HEK293 (cell line): ENCODE measurements around the gene FLRT3.

ENCODE experiments used
- CTCF ChIA-PET: fragments of 350-600 bp; formaldehyde crosslinking; extraction: SDS; loops from one replicate; lab custom pipeline; 2021; ENCODE audit warnings: antibody characterized with exemption; lab: Yijun Ruan, JAX
- POLR2A ChIA-PET: fragments of 300-600 bp; formaldehyde crosslinking; extraction: SDS; loops from one replicate; lab custom pipeline; 2020; ENCODE audit warnings: antibody characterized with exemption, inconsistent platforms; lab: Yijun Ruan, JAX
- H3K27ac ChIP-seq: fragments of 200-500 bp; sonication (Bioruptor generic); 2 replicates; pipeline ENCODE4 v1.5.1; 2014; ENCODE audit warnings: low read depth, low read length, control low read depth, inconsistent platforms; ENCODE audit errors: extremely low read depth
- H3K36me3 ChIP-seq, 2 experiments: fragments of 200-500 bp in 1 of 2; sonication (Bioruptor generic) in 1 of 2; 1 replicate in 1 of 2; 2 replicates in 1 of 2; pipeline ENCODE4 v1.5.1; 2014 to 2017; ENCODE audit warnings: inconsistent platforms in 2 of 2, low read length in 2 of 2; ENCODE audit not compliant: control insufficient read depth in 2 of 2, insufficient read depth in 1 of 2
- H3K4me1 ChIP-seq: fragments of 200-500 bp; sonication (Bioruptor generic); 2 replicates; pipeline ENCODE4 v1.5.1; 2014; ENCODE audit warnings: mild to moderate bottlenecking, low read length, inconsistent platforms; ENCODE audit not compliant: control insufficient read depth, insufficient read depth
- H3K4me3 ChIP-seq: 2 replicates; pipeline ENCODE4 v1.5.1; 2011; ENCODE audit warnings: low read depth, mild to moderate bottlenecking, control low read depth, low read length, moderate library complexity
- H3K9me3 ChIP-seq: fragments of 200-500 bp; sonication (Bioruptor generic); 2 replicates; pipeline ENCODE4 v1.5.1; 2014; ENCODE audit warnings: low read depth, low read length, inconsistent platforms; ENCODE audit not compliant: control insufficient read depth, insufficient read depth
- GFI1B ChIP-seq: fragments of 450-650 bp; formaldehyde crosslinking; IDR thresholded peaks from 2 replicates; pipeline ENCODE4 v1.5.1; 2016; ENCODE audit warnings: missing biosample characterization, missing genetic modification characterization
- HOXD13 ChIP-seq: sonication (generic); formaldehyde crosslinking; IDR thresholded peaks from 2 replicates; pipeline ENCODE4 v1.8.0; 2022; ENCODE audit warnings: missing genetic modification reagents, borderline replicate concordance
- IKZF3 ChIP-seq: fragments of 450-650 bp; IDR thresholded peaks from 2 replicates; pipeline ENCODE4 v1.5.0; 2018; ENCODE audit warnings: missing biosample characterization, mild to moderate bottlenecking, missing genetic modification characterization, moderate library complexity
- RBAK ChIP-seq: fragments of 450-650 bp; formaldehyde crosslinking; IDR thresholded peaks from 2 replicates; pipeline ENCODE4 v1.5.1; 2016; ENCODE audit warnings: missing biosample characterization, missing genetic modification characterization
- SCRT1 ChIP-seq: fragments of 450-650 bp; formaldehyde crosslinking; IDR thresholded peaks from 2 replicates; pipeline ENCODE4 v1.5.1; 2016; ENCODE audit warnings: missing biosample characterization, missing genetic modification characterization, borderline replicate concordance
- SCRT2 ChIP-seq: fragments of 450-650 bp; formaldehyde crosslinking; IDR thresholded peaks from 2 replicates; pipeline ENCODE4 v1.5.1; 2016; ENCODE audit warnings: missing biosample characterization, missing genetic modification characterization
- ZBTB48 ChIP-seq: fragments of 450-650 bp; formaldehyde crosslinking; IDR thresholded peaks from 2 replicates; pipeline ENCODE4 v1.5.1; 2016; ENCODE audit warnings: missing biosample characterization, missing genetic modification characterization
- ZFP41 ChIP-seq: fragments of 450-650 bp; formaldehyde crosslinking; IDR thresholded peaks from 2 replicates; pipeline ENCODE4 v1.5.1; 2016; ENCODE audit warnings: missing biosample characterization, missing genetic modification characterization, borderline replicate concordance
- ZNF138 ChIP-seq: fragments of 450-650 bp; formaldehyde crosslinking; IDR thresholded peaks from 2 replicates; pipeline ENCODE4 v1.5.1; 2016; ENCODE audit warnings: missing biosample characterization, missing genetic modification characterization, borderline replicate concordance
- ZNF157 ChIP-seq: fragments of 450-650 bp; formaldehyde crosslinking; IDR thresholded peaks from 2 replicates; pipeline ENCODE4 v1.5.1; 2016; ENCODE audit warnings: missing biosample characterization, missing genetic modification characterization
- ZNF266 ChIP-seq: fragments of 450-650 bp; formaldehyde crosslinking; IDR thresholded peaks from 2 replicates; pipeline ENCODE4 v1.5.1; 2016; ENCODE audit warnings: missing biosample characterization, missing genetic modification characterization, low read depth
- ZNF394 ChIP-seq: fragments of 450-650 bp; formaldehyde crosslinking; IDR thresholded peaks from 2 replicates; pipeline ENCODE4 v1.5.1; 2016; ENCODE audit warnings: missing biosample characterization, missing genetic modification characterization, mild to moderate bottlenecking, moderate library complexity, borderline replicate concordance
- ZNF404 ChIP-seq: fragments of 450-650 bp; formaldehyde crosslinking; IDR thresholded peaks from 2 replicates; pipeline ENCODE4 v1.5.1; 2017; ENCODE audit warnings: missing biosample characterization, missing genetic modification characterization
- ZNF585B ChIP-seq: fragments of 450-650 bp; formaldehyde crosslinking; IDR thresholded peaks from 2 replicates; pipeline ENCODE4 v1.5.1; 2016; ENCODE audit warnings: missing biosample characterization, missing genetic modification characterization
- ZXDB ChIP-seq: fragments of 450-650 bp; formaldehyde crosslinking; IDR thresholded peaks from 2 replicates; pipeline ENCODE4 v1.5.1; 2016; ENCODE audit warnings: missing biosample characterization, missing genetic modification characterization
- TF ChIP-seq, protein P1 (sequence below): fragments of 450-650 bp; formaldehyde crosslinking; IDR thresholded peaks from 2 replicates; pipeline ENCODE4 v1.5.1; 2016; ENCODE audit warnings: missing biosample characterization, missing genetic modification characterization
- TF ChIP-seq, protein P2 (sequence below): fragments of 450-650 bp; IDR thresholded peaks from 2 replicates; pipeline ENCODE4 v1.5.1; 2018; ENCODE audit warnings: missing biosample characterization, mild to moderate bottlenecking, missing genetic modification characterization
- TF ChIP-seq, protein P3 (sequence below): fragments of 450-650 bp; formaldehyde crosslinking; IDR thresholded peaks from 2 replicates; pipeline ENCODE4 v1.5.1; 2017; ENCODE audit warnings: missing biosample characterization, mild to moderate bottlenecking, missing genetic modification characterization, moderate library complexity
- TF ChIP-seq, protein P4 (sequence below): fragments of 450-650 bp; formaldehyde crosslinking; conservative IDR thresholded peaks from 2 replicates; pipeline ENCODE4 v1.5.1; 2016; ENCODE audit warnings: low read depth, missing biosample characterization, missing genetic modification characterization

The FLRT3 gene

DNA sequence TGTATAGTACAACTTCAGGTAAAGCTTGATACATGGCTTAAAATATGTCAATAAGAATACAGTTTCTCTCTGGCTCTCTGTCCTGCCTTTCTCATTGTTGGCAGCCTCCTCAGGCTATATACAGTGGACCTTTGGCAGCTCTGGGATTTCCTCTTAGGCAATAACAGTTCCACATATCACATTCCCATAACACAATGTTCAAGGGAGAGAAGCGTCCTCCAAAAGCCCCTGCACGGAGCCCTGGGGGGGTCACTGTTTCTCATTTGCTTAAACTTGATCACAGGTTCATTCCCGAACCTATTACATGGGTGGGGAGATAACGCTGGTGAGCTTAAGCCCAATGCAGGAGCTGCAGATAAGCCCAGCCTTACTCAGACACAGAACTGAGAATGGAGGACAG, 4.4 kb upstream of the FLRT3 start:
- TF ChIP-seq ZFP41 (tag by site-specific recombination) (no peak), GFI1B (no peak), RBAK (tag by site-specific recombination) (no peak), ZNF138 (tag by site-specific recombination) (no peak), ZBTB48 (tag by site-specific recombination) (no peak), ZXDB (tag by site-specific recombination) (no peak), SCRT2 (no peak), ZNF585B (tag by site-specific recombination) (no peak), SCRT1 (tag by site-specific recombination) (no peak), ZNF266 (tag by site-specific recombination) (no peak), IKZF3 (tag by site-specific recombination) (no peak), HOXD13 (CRISPR knock-in tag) (no peak), ZNF157 (tag by site-specific recombination) (no peak)
- TF ChIP-seq, protein P1, sequence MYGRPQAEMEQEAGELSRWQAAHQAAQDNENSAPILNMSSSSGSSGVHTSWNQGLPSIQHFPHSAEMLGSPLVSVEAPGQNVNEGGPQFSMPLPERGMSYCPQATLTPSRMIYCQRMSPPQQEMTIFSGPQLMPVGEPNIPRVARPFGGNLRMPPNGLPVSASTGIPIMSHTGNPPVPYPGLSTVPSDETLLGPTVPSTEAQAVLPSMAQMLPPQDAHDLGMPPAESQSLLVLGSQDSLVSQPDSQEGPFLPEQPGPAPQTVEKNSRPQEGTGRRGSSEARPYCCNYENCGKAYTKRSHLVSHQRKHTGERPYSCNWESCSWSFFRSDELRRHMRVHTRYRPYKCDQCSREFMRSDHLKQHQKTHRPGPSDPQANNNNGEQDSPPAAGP (tag by site-specific recombination): no peak
- TF ChIP-seq, protein P2, sequence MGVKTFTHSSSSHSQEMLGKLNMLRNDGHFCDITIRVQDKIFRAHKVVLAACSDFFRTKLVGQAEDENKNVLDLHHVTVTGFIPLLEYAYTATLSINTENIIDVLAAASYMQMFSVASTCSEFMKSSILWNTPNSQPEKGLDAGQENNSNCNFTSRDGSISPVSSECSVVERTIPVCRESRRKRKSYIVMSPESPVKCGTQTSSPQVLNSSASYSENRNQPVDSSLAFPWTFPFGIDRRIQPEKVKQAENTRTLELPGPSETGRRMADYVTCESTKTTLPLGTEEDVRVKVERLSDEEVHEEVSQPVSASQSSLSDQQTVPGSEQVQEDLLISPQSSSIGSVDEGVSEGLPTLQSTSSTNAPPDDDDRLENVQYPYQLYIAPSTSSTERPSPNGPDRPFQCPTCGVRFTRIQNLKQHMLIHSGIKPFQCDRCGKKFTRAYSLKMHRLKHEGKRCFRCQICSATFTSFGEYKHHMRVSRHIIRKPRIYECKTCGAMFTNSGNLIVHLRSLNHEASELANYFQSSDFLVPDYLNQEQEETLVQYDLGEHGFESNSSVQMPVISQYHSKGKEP: no peak
- TF ChIP-seq, protein P3, sequence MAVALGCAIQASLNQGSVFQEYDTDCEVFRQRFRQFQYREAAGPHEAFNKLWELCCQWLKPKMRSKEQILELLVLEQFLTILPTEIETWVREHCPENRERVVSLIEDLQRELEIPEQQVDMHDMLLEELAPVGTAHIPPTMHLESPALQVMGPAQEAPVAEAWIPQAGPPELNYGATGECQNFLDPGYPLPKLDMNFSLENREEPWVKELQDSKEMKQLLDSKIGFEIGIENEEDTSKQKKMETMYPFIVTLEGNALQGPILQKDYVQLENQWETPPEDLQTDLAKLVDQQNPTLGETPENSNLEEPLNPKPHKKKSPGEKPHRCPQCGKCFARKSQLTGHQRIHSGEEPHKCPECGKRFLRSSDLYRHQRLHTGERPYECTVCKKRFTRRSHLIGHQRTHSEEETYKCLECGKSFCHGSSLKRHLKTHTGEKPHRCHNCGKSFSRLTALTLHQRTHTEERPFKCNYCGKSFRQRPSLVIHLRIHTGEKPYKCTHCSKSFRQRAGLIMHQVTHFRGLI (tag by site-specific recombination): no peak
- TF ChIP-seq, protein P4, sequence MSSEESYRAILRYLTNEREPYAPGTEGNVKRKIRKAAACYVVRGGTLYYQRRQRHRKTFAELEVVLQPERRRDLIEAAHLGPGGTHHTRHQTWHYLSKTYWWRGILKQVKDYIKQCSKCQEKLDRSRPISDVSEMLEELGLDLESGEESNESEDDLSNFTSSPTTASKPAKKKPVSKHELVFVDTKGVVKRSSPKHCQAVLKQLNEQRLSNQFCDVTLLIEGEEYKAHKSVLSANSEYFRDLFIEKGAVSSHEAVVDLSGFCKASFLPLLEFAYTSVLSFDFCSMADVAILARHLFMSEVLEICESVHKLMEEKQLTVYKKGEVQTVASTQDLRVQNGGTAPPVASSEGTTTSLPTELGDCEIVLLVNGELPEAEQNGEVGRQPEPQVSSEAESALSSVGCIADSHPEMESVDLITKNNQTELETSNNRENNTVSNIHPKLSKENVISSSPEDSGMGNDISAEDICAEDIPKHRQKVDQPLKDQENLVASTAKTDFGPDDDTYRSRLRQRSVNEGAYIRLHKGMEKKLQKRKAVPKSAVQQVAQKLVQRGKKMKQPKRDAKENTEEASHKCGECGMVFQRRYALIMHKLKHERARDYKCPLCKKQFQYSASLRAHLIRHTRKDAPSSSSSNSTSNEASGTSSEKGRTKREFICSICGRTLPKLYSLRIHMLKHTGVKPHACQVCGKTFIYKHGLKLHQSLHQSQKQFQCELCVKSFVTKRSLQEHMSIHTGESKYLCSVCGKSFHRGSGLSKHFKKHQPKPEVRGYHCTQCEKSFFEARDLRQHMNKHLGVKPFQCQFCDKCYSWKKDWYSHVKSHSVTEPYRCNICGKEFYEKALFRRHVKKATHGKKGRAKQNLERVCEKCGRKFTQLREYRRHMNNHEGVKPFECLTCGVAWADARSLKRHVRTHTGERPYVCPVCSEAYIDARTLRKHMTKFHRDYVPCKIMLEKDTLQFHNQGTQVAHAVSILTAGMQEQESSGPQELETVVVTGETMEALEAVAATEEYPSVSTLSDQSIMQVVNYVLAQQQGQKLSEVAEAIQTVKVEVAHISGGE: no peak

DNA sequence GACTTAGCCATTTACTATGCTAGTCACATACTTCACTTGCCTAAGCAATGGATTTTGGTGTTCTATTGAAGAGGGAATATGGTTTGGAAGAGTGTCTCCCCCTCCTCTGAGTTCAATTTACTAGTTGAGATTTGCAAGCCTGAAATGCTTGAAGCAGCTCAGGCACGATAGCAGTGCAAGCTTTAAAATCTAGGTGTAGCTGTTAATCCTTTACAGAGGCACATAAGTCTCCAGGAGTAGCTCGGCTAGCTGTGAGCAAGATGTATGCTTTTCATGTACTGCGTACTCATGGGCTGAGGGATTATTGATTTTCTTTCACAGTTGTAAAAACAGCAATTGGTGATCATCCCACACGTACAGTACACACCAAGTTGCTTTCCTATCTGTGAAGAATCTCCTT, 726 bp downstream of the FLRT3 start:
- no peaks in the 10 kb centered on the region for H3K36me3 ChIP-seq
- CTCF ChIA-PET: interaction anchor here (0.6 to 1.5 kb wide), 15 partner anchors 8 to 611 kb away, joined by 3 to 6 read pairs (median 4); no protein-coding TSS in a partner anchor
- H3K4me1 ChIP-seq: peaks cover 6% of the 10 kb centered on the region
- POLR2A ChIA-PET: interaction anchor here (0.7 to 1.3 kb wide), 6 partner anchors 28 to 995 kb away, joined by 3 to 8 read pairs (median 3); no protein-coding TSS in a partner anchor
- H3K9me3 ChIP-seq: no peaks in the 10 kb centered on the region
- peak overlapping the region; percentile 69 for H3K4me3 ChIP-seq
- TF ChIP-seq ZNF394 (peak; percentile 78), ZNF404 (tag by site-specific recombination) (no peak)
- peak overlapping the region; percentile 64 for H3K27ac ChIP-seq

More for the DNA sequence above, 4.4 kb upstream of the FLRT3 start:
- CTCF ChIA-PET: no interaction called here
- no peak overlapping the region for H3K27ac ChIP-seq
- H3K4me1 ChIP-seq: no peaks in the 10 kb centered on the region
- POLR2A ChIA-PET: no interaction called here
- no peaks in the 10 kb centered on the region for H3K36me3 ChIP-seq
- no peak overlapping the region for H3K4me3 ChIP-seq
- H3K9me3 ChIP-seq: no peaks in the 10 kb centered on the region
